ENCODE measurements around the gene CHD2. TPM values are rescaled to one million over a fixed set of nuclear protein-coding genes. Genes with fewer than 3 reads are reported as not detected.

The CHD2 gene
- total and polyA plus RNA-seq, 10 of the 15 experiments (the other 5 are each of a cell fraction or from before 2014, with no cell fraction given) = 38.1 to 94.7 (median 63.3) TPM

DNA sequence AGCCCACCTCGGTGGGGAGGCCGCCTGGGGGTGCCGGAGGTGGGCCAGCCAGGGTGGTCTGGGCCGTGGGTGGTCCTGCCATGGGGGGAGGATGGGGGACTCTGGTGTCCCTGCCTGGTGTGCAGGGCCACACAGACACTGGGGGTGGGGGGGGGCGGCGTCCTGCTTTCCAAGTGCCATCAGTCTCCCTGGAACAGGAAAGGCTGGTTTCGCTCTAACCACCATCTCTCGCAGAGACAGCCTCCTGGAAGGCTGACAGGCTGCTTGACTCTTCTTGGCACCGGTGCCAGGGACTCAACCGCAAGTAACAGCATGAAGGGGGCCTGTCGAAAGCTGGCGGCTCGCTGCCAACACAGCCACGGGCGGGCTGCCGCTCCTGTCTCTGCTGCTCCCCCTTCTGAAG is 148.6 kb downstream of the CHD2 start:
- TF ChIP-seq, protein P1, sequence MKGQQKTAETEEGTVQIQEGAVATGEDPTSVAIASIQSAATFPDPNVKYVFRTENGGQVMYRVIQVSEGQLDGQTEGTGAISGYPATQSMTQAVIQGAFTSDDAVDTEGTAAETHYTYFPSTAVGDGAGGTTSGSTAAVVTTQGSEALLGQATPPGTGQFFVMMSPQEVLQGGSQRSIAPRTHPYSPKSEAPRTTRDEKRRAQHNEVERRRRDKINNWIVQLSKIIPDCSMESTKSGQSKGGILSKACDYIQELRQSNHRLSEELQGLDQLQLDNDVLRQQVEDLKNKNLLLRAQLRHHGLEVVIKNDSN (IDR thresholded peaks at IDR 0.05; ENCODE audit: borderline replicate concordance, extremely low read length, insufficient read depth, low read depth, low read length) = no peak
- no peak for TF ChIP-seq ZSCAN29 (IDR thresholded peaks at IDR 0.05)
- TF ChIP-seq, protein P2, sequence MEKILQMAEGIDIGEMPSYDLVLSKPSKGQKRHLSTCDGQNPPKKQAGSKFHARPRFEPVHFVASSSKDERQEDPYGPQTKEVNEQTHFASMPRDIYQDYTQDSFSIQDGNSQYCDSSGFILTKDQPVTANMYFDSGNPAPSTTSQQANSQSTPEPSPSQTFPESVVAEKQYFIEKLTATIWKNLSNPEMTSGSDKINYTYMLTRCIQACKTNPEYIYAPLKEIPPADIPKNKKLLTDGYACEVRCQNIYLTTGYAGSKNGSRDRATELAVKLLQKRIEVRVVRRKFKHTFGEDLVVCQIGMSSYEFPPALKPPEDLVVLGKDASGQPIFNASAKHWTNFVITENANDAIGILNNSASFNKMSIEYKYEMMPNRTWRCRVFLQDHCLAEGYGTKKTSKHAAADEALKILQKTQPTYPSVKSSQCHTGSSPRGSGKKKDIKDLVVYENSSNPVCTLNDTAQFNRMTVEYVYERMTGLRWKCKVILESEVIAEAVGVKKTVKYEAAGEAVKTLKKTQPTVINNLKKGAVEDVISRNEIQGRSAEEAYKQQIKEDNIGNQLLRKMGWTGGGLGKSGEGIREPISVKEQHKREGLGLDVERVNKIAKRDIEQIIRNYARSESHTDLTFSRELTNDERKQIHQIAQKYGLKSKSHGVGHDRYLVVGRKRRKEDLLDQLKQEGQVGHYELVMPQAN (conservative IDR thresholded peaks at IDR 0.05) = no peak
- H3K4me2 ChIP-seq (ENCODE audit: control insufficient read depth, insufficient read depth) = no peak overlapping the region
- DNase-seq (ENCODE audit: low read depth, low spot score) = no peak
- H3K9me3 ChIP-seq (replicated peaks; ENCODE audit: control insufficient read depth, insufficient read depth, low read length) = no peaks in the 10 kb centered on the region
- H2AFZ ChIP-seq (ENCODE audit: control insufficient read depth, low read depth, low read length) = no peak overlapping the region
- no peak overlapping the region for H3K4me3 ChIP-seq
- no peaks in the 10 kb centered on the region for H3K36me3 ChIP-seq (ENCODE audit: control insufficient read depth in 2 of 2, insufficient read depth in 2 of 2, low read length in 1 of 2)
- no peak for FAIRE-seq
- H3K9ac ChIP-seq (ENCODE audit: control insufficient read depth, insufficient read depth, low read length) = no peak overlapping the region
- WGBS (ENCODE audit: insufficient coverage, insufficient replicate concordance, low lambda C conversion rate, missing lambda C conversion rate) = 2% methylated on average over 13 of the region's 16 CpGs
- no peaks in the 10 kb centered on the region for H3K27me3 ChIP-seq (replicated peaks in 1 of 2; ENCODE audit: control insufficient read depth in 2 of 2, insufficient read depth in 2 of 2, low read length in 1 of 2)
- no peaks in the 10 kb centered on the region for H3K79me2 ChIP-seq (ENCODE audit: control insufficient read depth, insufficient read depth, low read length)
- no peaks in the 10 kb centered on the region for H3K4me1 ChIP-seq (ENCODE audit: control insufficient read depth, insufficient read depth, low read length)
- POLR2A ChIA-PET = no interaction called here
- intact Hi-C loops (cut with micrococcal nuclease; ENCODE audit: unreplicated experiment) = no loop called here
- no peaks in the 10 kb centered on the region for H4K20me1 ChIP-seq (ENCODE audit: control insufficient read depth, insufficient read depth)
- RAD21 ChIA-PET (ENCODE audit: unreplicated experiment) = no interaction called here
- SMC1A ChIA-PET (ENCODE audit: uncharacterized antibody, unreplicated experiment) = no interaction called here
- H3K27ac ChIP-seq (ENCODE audit: control insufficient read depth, insufficient read depth) = no peak overlapping the region
- BruUV-seq (replicated peaks) = no TSS peak
- no peak for ATAC-seq
- in situ Hi-C loops (cut with MboI) = loop anchor here (25.0 kb wide), 1 partner anchor 1264 kb away; no protein-coding TSS in a partner anchor
- CTCF ChIA-PET = no interaction called here

- WGBS (ENCODE audit: insufficient coverage, insufficient replicate concordance, low lambda C conversion rate, missing lambda C conversion rate) = 2% methylated on average over 8 of the region's 8 CpGs
- Histone ChIP-seq H3K9me3 (replicated peaks; ENCODE audit: control insufficient read depth, insufficient read depth, low read length) (no peaks in the 10 kb centered on the region), H3K9ac (ENCODE audit: control insufficient read depth, insufficient read depth, low read length) (no peak overlapping the region), H3K4me1 (ENCODE audit: control insufficient read depth, insufficient read depth, low read length) (no peaks in the 10 kb centered on the region), H4K20me1 (ENCODE audit: control insufficient read depth, insufficient read depth) (no peaks in the 10 kb centered on the region), H3K4me3 (no peak overlapping the region), H3K27me3 (replicated peaks in 1 of 2; ENCODE audit: control insufficient read depth in 2 of 2, insufficient read depth in 2 of 2, low read length in 1 of 2) (no peaks in the 10 kb centered on the region), H3K79me2 (ENCODE audit: control insufficient read depth, insufficient read depth, low read length) (no peaks in the 10 kb centered on the region), H3K36me3 (ENCODE audit: control insufficient read depth in 2 of 2, insufficient read depth in 2 of 2, low read length in 1 of 2) (no peaks in the 10 kb centered on the region), H3K27ac (ENCODE audit: control insufficient read depth, insufficient read depth) (no peak overlapping the region), H3K4me2 (ENCODE audit: control insufficient read depth, insufficient read depth) (no peak overlapping the region), H2AFZ (ENCODE audit: control insufficient read depth, low read depth, low read length) (no peak overlapping the region)
- FAIRE-seq (no peak), DNase-seq (ENCODE audit: low read depth, low spot score) (no peak), ATAC-seq (no peak)
- ChIA-PET POLR2A (no interaction called here), SMC1A (ENCODE audit: uncharacterized antibody, unreplicated experiment) (no interaction called here), CTCF (interaction anchor here (1.3 kb wide), 1 partner anchor 11 kb away, joined by 3 read pairs; no protein-coding TSS in a partner anchor), RAD21 (ENCODE audit: unreplicated experiment) (no interaction called here)
- TF ChIP-seq HDAC2 (IDR thresholded peaks at IDR 0.05) (no peak), PBX3 (IDR thresholded peaks at IDR 0.05; ENCODE audit: insufficient replicate concordance, low read depth, low read length) (no peak), IRF4 (IDR thresholded peaks at IDR 0.05; ENCODE audit: low read depth, low read length) (no peak), KDM1A (IDR thresholded peaks at IDR 0.05; ENCODE audit: borderline replicate concordance) (no peak), NFYB (IDR thresholded peaks at IDR 0.05; ENCODE audit: insufficient read depth, low read depth, low read length) (no peak)
- TF ChIP-seq, protein P3, sequence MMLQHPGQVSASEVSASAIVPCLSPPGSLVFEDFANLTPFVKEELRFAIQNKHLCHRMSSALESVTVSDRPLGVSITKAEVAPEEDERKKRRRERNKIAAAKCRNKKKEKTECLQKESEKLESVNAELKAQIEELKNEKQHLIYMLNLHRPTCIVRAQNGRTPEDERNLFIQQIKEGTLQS (IDR thresholded peaks at IDR 0.05; ENCODE audit: borderline replicate concordance, extremely low read depth, low read depth, low read length) = no peak
- in situ Hi-C loops (cut with MboI) (loop anchor here (25.0 kb wide), 1 partner anchor 1263 kb away; no protein-coding TSS in a partner anchor), intact Hi-C loops (cut with micrococcal nuclease; ENCODE audit: unreplicated experiment) (no loop called here)
- no TSS peak for BruUV-seq (replicated peaks)
Observed at GRCh38 chr15:93049233-93049632, 149.1 kb downstream of the CHD2 start.

Data from GM12878 (cell line).